DND-41 (cell line): ENCODE measurements around the gene ANKDD1A.

Experiments used
- ATAC-seq: fragments of 200-7000 bp; cut with Tn5 transposase; 3 replicates; pipeline ENCODE4 v1.9.1; 2021; ENCODE audit warnings: low read depth; ENCODE audit not compliant: insufficient read depth
- DNase-seq: peaks from one replicate; pipeline ENCODE4 v3.0.0-alpha.2; 2020
- H2AFZ ChIP-seq: 2 replicates; pipeline ENCODE4 v1.6.0; 2012; ENCODE audit warnings: low read depth, low read length
- H3K27ac ChIP-seq: 2 replicates; pipeline ENCODE4 v1.5.1; 2012; ENCODE audit warnings: low read length, inconsistent platforms
- H3K27me3 ChIP-seq: fragments of 200-600 bp; sonication (generic); 2 replicates; pipeline ENCODE4 v1.6.0; 2012; ENCODE audit warnings: low read length, mild to moderate bottlenecking, inconsistent platforms; ENCODE audit not compliant: insufficient read depth, poor library complexity
- H3K36me3 ChIP-seq: 2 replicates; pipeline ENCODE4 v1.5.1; 2012; ENCODE audit warnings: low read length, inconsistent platforms; ENCODE audit not compliant: insufficient read depth
- H3K4me1 ChIP-seq: 2 replicates; pipeline ENCODE4 v1.5.1; 2012; ENCODE audit warnings: mild to moderate bottlenecking, low read length; ENCODE audit not compliant: insufficient read depth
- H3K4me2 ChIP-seq: 2 replicates; pipeline ENCODE4 v1.6.0; 2012; ENCODE audit warnings: mild to moderate bottlenecking, moderate library complexity, low read length, inconsistent platforms; ENCODE audit not compliant: insufficient read depth
- H3K4me3 ChIP-seq, 2 experiments: fragments of 200-600 bp in 1 of 2; shearing (Covaris generic) in 1 of 2; 2 replicates each; pipeline ENCODE4 v1.5.1; 2012 to 2016; ENCODE audit warnings: inconsistent platforms in 2 of 2, low read length in 2 of 2, mild to moderate bottlenecking in 2 of 2, low read depth in 1 of 2, moderate library complexity in 1 of 2
- H3K79me2 ChIP-seq: 2 replicates; pipeline ENCODE4 v1.6.0; 2012; ENCODE audit warnings: low read length, inconsistent platforms; ENCODE audit not compliant: insufficient read depth
- H3K9ac ChIP-seq: 2 replicates; pipeline ENCODE4 v1.6.0; 2012; ENCODE audit warnings: low read depth, mild to moderate bottlenecking, inconsistent platforms, low read length, moderate library complexity
- H3K9me3 ChIP-seq: 2 replicates; pipeline ENCODE4 v1.5.1; 2012; ENCODE audit warnings: low read length, moderate library complexity, mild to moderate bottlenecking, inconsistent platforms; ENCODE audit not compliant: insufficient read depth, severe bottlenecking
- H4K20me1 ChIP-seq: 2 replicates; pipeline ENCODE4 v1.6.0; 2012; ENCODE audit warnings: low read length; ENCODE audit not compliant: insufficient read depth
- EZH2 ChIP-seq: IDR thresholded peaks from 3 replicates; pipeline ENCODE4 v1.6.1; 2012; ENCODE audit warnings: borderline replicate concordance, low read depth, mild to moderate bottlenecking, moderate library complexity, low read length, inconsistent platforms; ENCODE audit not compliant: severe bottlenecking
- TF ChIP-seq, protein P1 (sequence below): IDR thresholded peaks from 2 replicates; pipeline ENCODE4 v1.5.1; 2012; ENCODE audit warnings: borderline replicate concordance, low read length, moderate library complexity, mild to moderate bottlenecking; ENCODE audit not compliant: poor library complexity, severe bottlenecking; ENCODE audit errors: extremely low read depth

The ANKDD1A gene

GRCh38 chr15:64912379-64913325, 950 bp downstream of the ANKDD1A start:
- Histone ChIP-seq H4K20me1 (no peaks in the 10 kb centered on the region), H3K36me3 (no peaks in the 10 kb centered on the region), H3K79me2 (no peaks in the 10 kb centered on the region), H3K27me3 (no peaks in the 10 kb centered on the region), H2AFZ (peak overlapping the region; percentile 73), H3K4me1 (peaks cover 25% of the 10 kb centered on the region), H3K9me3 (no peaks in the 10 kb centered on the region), H3K4me2 (peak overlapping the region; percentile 87), H3K9ac (peak overlapping the region; percentile 54; the same call in 1 of the 2 replicates), H3K27ac (no peak overlapping the region), H3K4me3 (peak overlapping the region in 1 of 2 experiments; percentile 71; a peak in 2 of 4 replicates)
- no peak for DNase-seq
- TF ChIP-seq, protein P1, sequence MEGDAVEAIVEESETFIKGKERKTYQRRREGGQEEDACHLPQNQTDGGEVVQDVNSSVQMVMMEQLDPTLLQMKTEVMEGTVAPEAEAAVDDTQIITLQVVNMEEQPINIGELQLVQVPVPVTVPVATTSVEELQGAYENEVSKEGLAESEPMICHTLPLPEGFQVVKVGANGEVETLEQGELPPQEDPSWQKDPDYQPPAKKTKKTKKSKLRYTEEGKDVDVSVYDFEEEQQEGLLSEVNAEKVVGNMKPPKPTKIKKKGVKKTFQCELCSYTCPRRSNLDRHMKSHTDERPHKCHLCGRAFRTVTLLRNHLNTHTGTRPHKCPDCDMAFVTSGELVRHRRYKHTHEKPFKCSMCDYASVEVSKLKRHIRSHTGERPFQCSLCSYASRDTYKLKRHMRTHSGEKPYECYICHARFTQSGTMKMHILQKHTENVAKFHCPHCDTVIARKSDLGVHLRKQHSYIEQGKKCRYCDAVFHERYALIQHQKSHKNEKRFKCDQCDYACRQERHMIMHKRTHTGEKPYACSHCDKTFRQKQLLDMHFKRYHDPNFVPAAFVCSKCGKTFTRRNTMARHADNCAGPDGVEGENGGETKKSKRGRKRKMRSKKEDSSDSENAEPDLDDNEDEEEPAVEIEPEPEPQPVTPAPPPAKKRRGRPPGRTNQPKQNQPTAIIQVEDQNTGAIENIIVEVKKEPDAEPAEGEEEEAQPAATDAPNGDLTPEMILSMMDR = no peak
- TF ChIP-seq EZH2 = no peak
- ATAC-seq = no peak

- H3K4me3 ChIP-seq = no peak overlapping the region
- no peaks in the 10 kb centered on the region for H3K27me3 ChIP-seq
- no peaks in the 10 kb centered on the region for H3K79me2 ChIP-seq
- H3K4me2 ChIP-seq = no peak overlapping the region
- H3K9me3 ChIP-seq = no peaks in the 10 kb centered on the region
- DNase-seq = no peak
- no peaks in the 10 kb centered on the region for H4K20me1 ChIP-seq
- no peak overlapping the region for H3K9ac ChIP-seq
- peaks cover 25% of the 10 kb centered on the region for H3K4me1 ChIP-seq
- TF ChIP-seq, protein P1 = no peak
- TF ChIP-seq EZH2 = no peak
- no peak overlapping the region for H2AFZ ChIP-seq
- no peak for ATAC-seq
- H3K27ac ChIP-seq = no peak overlapping the region
- H3K36me3 ChIP-seq = no peaks in the 10 kb centered on the region
These were observed 4.0 kb downstream of the ANKDD1A start for GRCh38 chr15:64915518-64916227.

DNA sequence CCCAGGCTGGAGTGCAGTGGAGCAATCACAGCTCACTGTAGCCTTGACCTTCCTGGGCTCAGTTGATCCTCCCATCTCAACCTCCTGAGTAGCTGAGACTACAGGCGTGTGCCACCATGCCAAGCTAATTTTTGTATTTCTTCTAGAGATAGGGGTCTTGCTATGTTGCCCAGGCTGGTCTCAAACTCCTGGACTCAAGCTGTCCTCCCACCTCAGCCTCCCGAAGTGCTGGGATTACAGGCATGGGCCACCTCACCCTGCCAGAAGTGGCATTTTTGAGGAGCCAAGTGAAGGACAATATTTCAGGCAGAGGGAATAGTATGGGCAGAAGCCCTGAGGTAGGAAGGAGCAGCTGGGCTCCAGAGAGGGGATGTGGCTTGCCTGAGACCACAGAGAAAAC, 4.7 kb downstream of the ANKDD1A start:
- H3K9ac ChIP-seq = no peak overlapping the region
- H3K4me2 ChIP-seq = no peak overlapping the region
- no peaks in the 10 kb centered on the region for H3K36me3 ChIP-seq
- DNase-seq (no peak), ATAC-seq (peak; percentile 39; the same call in 2 of the 3 replicates)
- no peaks in the 10 kb centered on the region for H3K27me3 ChIP-seq
- no peaks in the 10 kb centered on the region for H4K20me1 ChIP-seq
- H3K9me3 ChIP-seq = no peaks in the 10 kb centered on the region
- H2AFZ ChIP-seq = no peak overlapping the region
- H3K4me3 ChIP-seq = no peak overlapping the region
- H3K27ac ChIP-seq = no peak overlapping the region
- peaks cover 18% of the 10 kb centered on the region for H3K4me1 ChIP-seq
- no peaks in the 10 kb centered on the region for H3K79me2 ChIP-seq
- TF ChIP-seq EZH2 = no peak
- TF ChIP-seq, protein P1 = no peak
